Hepatocyte (in vitro differentiated cells): Measurements from ENCODE around the gene ADAMTS8. TPM values are rescaled to one million over a fixed set of nuclear protein-coding genes. Genes with fewer than 3 reads are reported as not detected.

Experiments
- DNase-seq: peaks from one replicate; pipeline ENCODE4 v3.0.0-alpha.2; 2016; ENCODE audit warnings: low spot score
- H2AFZ ChIP-seq: fragments of 200-600 bp; sonication (generic); 2 replicates; pipeline ENCODE4 v1.6.0; 2016; ENCODE audit warnings: antibody characterized with exemption, mild to moderate bottlenecking
- H3K27ac ChIP-seq: fragments of 200-600 bp; sonication (generic); 2 replicates; pipeline ENCODE4 v1.5.1; 2016; ENCODE audit warnings: mild to moderate bottlenecking
- H3K27me3 ChIP-seq: fragments of 200-600 bp; sonication (generic); 2 replicates; pipeline ENCODE4 v1.6.1; 2016
- H3K36me3 ChIP-seq: fragments of 200-600 bp; sonication (generic); replicated peaks from 2 replicates; pipeline ENCODE4 v1.5.1; 2016; ENCODE audit warnings: low read depth; ENCODE audit not compliant: insufficient read depth
- H3K4me1 ChIP-seq: fragments of 200-600 bp; sonication (generic); 2 replicates; pipeline ENCODE4 v1.5.1; 2016; ENCODE audit warnings: mild to moderate bottlenecking, moderate library complexity; ENCODE audit not compliant: insufficient read depth
- H3K4me2 ChIP-seq: fragments of 200-600 bp; sonication (generic); 2 replicates; pipeline ENCODE4 v1.6.0; 2016
- H3K4me3 ChIP-seq: fragments of 200-600 bp; sonication (generic); 2 replicates; pipeline ENCODE4 v1.5.1; 2016; ENCODE audit warnings: mild to moderate bottlenecking
- H3K79me2 ChIP-seq: fragments of 200-600 bp; sonication (generic); 2 replicates; pipeline ENCODE4 v1.6.0; 2017; ENCODE audit warnings: mild to moderate bottlenecking
- H3K9me2 ChIP-seq: fragments of 200-600 bp; sonication (generic); replicated peaks from 2 replicates; pipeline ENCODE4 v1.6.0; 2017; ENCODE audit warnings: mild to moderate bottlenecking; ENCODE audit not compliant: insufficient read depth
- H3K9me3 ChIP-seq: fragments of 200-600 bp; sonication (generic); 2 replicates; pipeline ENCODE4 v1.5.1; 2016; ENCODE audit warnings: low read depth, mild to moderate bottlenecking
- H4K20me1 ChIP-seq: fragments of 200-600 bp; sonication (generic); 2 replicates; pipeline ENCODE4 v1.6.0; 2016; ENCODE audit warnings: mild to moderate bottlenecking; ENCODE audit not compliant: insufficient read depth, poor library complexity, severe bottlenecking
- EZH2 ChIP-seq: fragments of 200-600 bp; sonication (generic); IDR thresholded peaks from 2 replicates; pipeline ENCODE4 v1.6.1; 2016; ENCODE audit warnings: antibody characterized with exemption, mild to moderate bottlenecking, borderline replicate concordance
- EZH2phosphoT487 ChIP-seq: fragments of 200-600 bp; sonication (generic); IDR thresholded peaks from one replicate; pipeline ENCODE4 v1.6.1; 2018; ENCODE audit warnings: antibody characterized with exemption, mild to moderate bottlenecking, low read depth, moderate library complexity; ENCODE audit not compliant: unreplicated experiment, severe bottlenecking
- WGBS: methylation state at CpG from one replicate; pipeline ENCODE4 v1.1.6; 2016; ENCODE audit warnings: low lambda C conversion rate; ENCODE audit errors: missing lambda C conversion rate; 5-methylcytosine and 5-hydroxymethylcytosine counted together
- polyA plus RNA-seq: library from polyadenylated mRNA; unstranded; fragments of >200 nt; fragmentation: Nextera tagmentation; extraction: Ambion mirVana; gene quantifications from 2 replicates; pipeline ENCODE4 v1.2.1, GENCODE V29; 2016
- total RNA-seq: library from RNA; depleted of rRNA; stranded (reverse); fragments of >200 nt; gene quantifications from 2 replicates; pipeline ENCODE4 v1.2.3, GENCODE V29; 2014
- TF ChIP-seq, protein P1 (sequence below): fragments of 200-600 bp; sonication (generic); IDR thresholded peaks from 2 replicates; pipeline ENCODE4 v1.5.1; 2016; ENCODE audit warnings: antibody characterized with exemption, mild to moderate bottlenecking; ENCODE audit not compliant: poor library complexity

The ADAMTS8 gene
- total and polyA plus RNA-seq, 2 experiments from 2014 or later = 1.7 to 2.3 TPM

DNA sequence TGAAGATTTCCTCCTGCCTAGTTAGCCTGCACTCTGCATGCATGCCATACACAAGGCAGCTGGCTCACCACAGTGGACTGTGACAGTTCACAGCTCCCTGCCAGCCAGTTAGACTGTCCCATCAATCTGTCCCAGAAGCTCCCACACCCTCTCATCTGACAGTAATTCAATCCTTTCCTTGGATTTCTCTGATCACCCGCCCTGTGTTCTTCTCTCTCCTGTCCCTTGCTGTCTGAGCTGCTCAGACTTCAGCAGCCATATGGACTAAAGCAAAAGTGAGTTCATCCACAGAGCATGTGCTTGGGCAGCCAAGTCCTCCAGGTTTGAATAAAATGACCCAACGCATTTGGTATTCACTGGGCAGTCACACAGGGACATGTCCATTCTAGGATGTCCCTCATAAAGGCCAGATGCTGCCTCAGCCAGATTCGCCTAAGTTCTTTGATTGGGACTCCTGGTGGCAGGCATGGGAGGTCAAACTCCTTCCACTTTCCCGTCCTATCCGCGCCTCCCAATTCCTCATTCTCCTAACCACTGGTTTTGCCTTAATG, 59.2 kb downstream of the ADAMTS8 start:
- Histone ChIP-seq H3K4me2 (no peak overlapping the region), H4K20me1 (no peaks in the 10 kb centered on the region), H3K27me3 (peaks cover 7% of the 10 kb centered on the region), H3K27ac (no peak overlapping the region), H3K4me1 (no peaks in the 10 kb centered on the region), H3K4me3 (no peak overlapping the region), H3K9me2 (no peaks in the 10 kb centered on the region), H2AFZ (no peak overlapping the region), H3K79me2 (no peaks in the 10 kb centered on the region), H3K36me3 (no peaks in the 10 kb centered on the region), H3K9me3 (no peaks in the 10 kb centered on the region)
- 86% methylated on average over 6 of the region's 6 CpGs for WGBS
- no peak for DNase-seq
- TF ChIP-seq EZH2 (no peak), EZH2phosphoT487 (no peak)
- TF ChIP-seq, protein P1, sequence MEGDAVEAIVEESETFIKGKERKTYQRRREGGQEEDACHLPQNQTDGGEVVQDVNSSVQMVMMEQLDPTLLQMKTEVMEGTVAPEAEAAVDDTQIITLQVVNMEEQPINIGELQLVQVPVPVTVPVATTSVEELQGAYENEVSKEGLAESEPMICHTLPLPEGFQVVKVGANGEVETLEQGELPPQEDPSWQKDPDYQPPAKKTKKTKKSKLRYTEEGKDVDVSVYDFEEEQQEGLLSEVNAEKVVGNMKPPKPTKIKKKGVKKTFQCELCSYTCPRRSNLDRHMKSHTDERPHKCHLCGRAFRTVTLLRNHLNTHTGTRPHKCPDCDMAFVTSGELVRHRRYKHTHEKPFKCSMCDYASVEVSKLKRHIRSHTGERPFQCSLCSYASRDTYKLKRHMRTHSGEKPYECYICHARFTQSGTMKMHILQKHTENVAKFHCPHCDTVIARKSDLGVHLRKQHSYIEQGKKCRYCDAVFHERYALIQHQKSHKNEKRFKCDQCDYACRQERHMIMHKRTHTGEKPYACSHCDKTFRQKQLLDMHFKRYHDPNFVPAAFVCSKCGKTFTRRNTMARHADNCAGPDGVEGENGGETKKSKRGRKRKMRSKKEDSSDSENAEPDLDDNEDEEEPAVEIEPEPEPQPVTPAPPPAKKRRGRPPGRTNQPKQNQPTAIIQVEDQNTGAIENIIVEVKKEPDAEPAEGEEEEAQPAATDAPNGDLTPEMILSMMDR = no peak

DNA sequence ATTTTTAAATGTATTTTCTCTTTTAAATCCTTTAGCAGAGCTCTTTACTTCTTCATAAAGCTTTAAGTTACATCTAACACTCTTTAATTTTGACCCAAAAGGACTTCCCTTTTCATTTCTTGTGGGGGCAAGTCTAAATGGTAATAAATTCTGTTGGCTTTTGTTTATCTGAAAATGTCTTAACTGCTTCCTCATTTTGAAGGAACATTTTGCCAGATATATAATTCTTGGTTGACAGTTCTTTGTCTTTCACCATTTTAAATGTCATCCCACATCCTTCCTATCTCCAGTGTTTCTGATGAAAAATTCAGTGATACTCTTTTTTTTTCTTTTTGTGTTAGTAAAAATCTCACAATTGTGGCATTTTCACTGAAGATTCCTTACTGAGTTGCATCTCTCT, 69.0 kb downstream of the ADAMTS8 start:
- no peaks in the 10 kb centered on the region for H3K4me1 ChIP-seq
- H3K9me3 ChIP-seq = no peaks in the 10 kb centered on the region
- no peaks in the 10 kb centered on the region for H3K9me2 ChIP-seq
- H3K4me2 ChIP-seq = no peak overlapping the region
- H4K20me1 ChIP-seq = no peaks in the 10 kb centered on the region
- no peak overlapping the region for H3K4me3 ChIP-seq
- TF ChIP-seq EZH2 (no peak), EZH2phosphoT487 (no peak)
- TF ChIP-seq, protein P1 = no peak
- no peak overlapping the region for H3K27ac ChIP-seq
- no peak for DNase-seq
- no peaks in the 10 kb centered on the region for H3K79me2 ChIP-seq
- H3K27me3 ChIP-seq = no peaks in the 10 kb centered on the region
- H3K36me3 ChIP-seq = no peaks in the 10 kb centered on the region
- H2AFZ ChIP-seq = no peak overlapping the region

- H3K36me3 ChIP-seq = no peaks in the 10 kb centered on the region
- H2AFZ ChIP-seq = no peak overlapping the region
- no peak overlapping the region for H3K4me3 ChIP-seq
- H3K4me2 ChIP-seq = no peak overlapping the region
- no peaks in the 10 kb centered on the region for H3K27me3 ChIP-seq
- no peaks in the 10 kb centered on the region for H3K4me1 ChIP-seq
- no peaks in the 10 kb centered on the region for H3K9me2 ChIP-seq
- no peak overlapping the region for H3K27ac ChIP-seq
- TF ChIP-seq, protein P1 = no peak
- TF ChIP-seq EZH2phosphoT487 (no peak), EZH2 (no peak)
- DNase-seq = no peak
- H3K9me3 ChIP-seq = no peaks in the 10 kb centered on the region
- H3K79me2 ChIP-seq = no peaks in the 10 kb centered on the region
- no peaks in the 10 kb centered on the region for H4K20me1 ChIP-seq
Observed at GRCh38 chr11:130358398-130358797, 70.0 kb downstream of the ADAMTS8 start.

Other genes starting within 250 kb of the ADAMTS8 start
- gene ZBTB44, start 113.7 kb downstream of the ADAMTS8 start, total RNA-seq = 43.0 and 53.8 TPM in 2 replicates
- 7.3 and 7.8 TPM in 2 replicates for gene ZBTB44, start 113.7 kb downstream of the ADAMTS8 start, polyA plus RNA-seq
- gene ADAMTS15, start 20.0 kb upstream of the ADAMTS8 start, total RNA-seq = 10.1 and 14.6 TPM in 2 replicates
- gene ADAMTS15, start 20.0 kb upstream of the ADAMTS8 start, polyA plus RNA-seq = 4.5 and 5.4 TPM in 2 replicates